Measurements from ENCODE around the gene CDC42EP3.

GRCh38 chr2:37645836-37646235, 25.6 kb downstream of the CDC42EP3 start:
- TF ChIP-seq EZH2 (IDR thresholded peaks at IDR 0.05; ENCODE audit: borderline replicate concordance) = no peak
- no peak for TF ChIP-seq CTCF (IDR thresholded peaks at IDR 0.05; ENCODE audit: poor library complexity)

Data from hepatocyte (in vitro differentiated cells).